PC-9 (cell line): ENCODE data around the gene SLC43A1. TPM values are rescaled to one million over a fixed set of nuclear protein-coding genes. Genes with fewer than 3 reads are reported as not detected.

Source experiments
- BruUV-seq: library from RNA; stranded (reverse); fragments of 400-500 nt; replicated peaks from 2 replicates; lab custom pipeline; 2021; lab: Mats Ljungman, UMichigan
- CTCF ChIA-PET: fragments of 300-600 bp; sonication (Branson Sonifier 250); formaldehyde crosslinking; loops from one replicate; lab custom pipeline; 2022; ENCODE audit warnings: antibody characterized with exemption; lab: Charles Lee
- POLR2A ChIA-PET: fragments of 300-600 bp; sonication (Branson Sonifier 250); formaldehyde crosslinking; loops from one replicate; lab custom pipeline; 2022; ENCODE audit warnings: antibody characterized with exemption; ENCODE audit not compliant: unreplicated experiment; lab: Charles Lee
- DNase-seq, 2 experiments: peaks; one replicate each; pipeline versions ENCODE4 v3.0.0 to v3.0.0-alpha.2; 2015 to 2022; ENCODE audit warnings: mixed read lengths in 1 of 2
- H2AFZ ChIP-seq: fragments of 200-600 bp; sonication (generic); 2 replicates; pipeline ENCODE4 v1.8.1; 2017; ENCODE audit warnings: antibody characterized with exemption
- H3F3A ChIP-seq: fragments of 200-600 bp; sonication (generic); 2 replicates; pipeline ENCODE4 v1.8.1; 2017; ENCODE audit warnings: antibody characterized with exemption, mild to moderate bottlenecking, low read depth; ENCODE audit not compliant: insufficient read depth
- H3K27ac ChIP-seq: fragments of 200-600 bp; sonication (generic); 2 replicates; pipeline ENCODE4 v1.6.1; 2016; ENCODE audit warnings: mixed run types
- H3K27me3 ChIP-seq: fragments of 200-600 bp; sonication (generic); 2 replicates; pipeline ENCODE4 v1.6.1; 2016; ENCODE audit warnings: low read depth, mixed run types; ENCODE audit not compliant: insufficient read depth
- H3K36me3 ChIP-seq: fragments of 200-600 bp; sonication (generic); 2 replicates; pipeline ENCODE4 v1.6.1; 2016; ENCODE audit warnings: low read depth, mixed run types
- H3K4me1 ChIP-seq: fragments of 200-600 bp; sonication (generic); replicated peaks from 2 replicates; pipeline ENCODE4 v1.6.1; 2016; ENCODE audit warnings: mixed run types; ENCODE audit not compliant: insufficient read depth
- H3K4me2 ChIP-seq: fragments of 200-600 bp; sonication (generic); 2 replicates; pipeline ENCODE4 v1.6.1; 2017; ENCODE audit warnings: mixed run types
- H3K4me3 ChIP-seq: fragments of 200-600 bp; sonication (generic); 2 replicates; pipeline ENCODE4 v1.6.1; 2016; ENCODE audit warnings: mixed run types
- H3K79me2 ChIP-seq: fragments of 200-600 bp; sonication (generic); 2 replicates; pipeline ENCODE4 v1.6.1; 2017; ENCODE audit warnings: low read depth, mixed run types
- H3K9me2 ChIP-seq: fragments of 200-600 bp; sonication (generic); 2 replicates; pipeline ENCODE4 v1.8.1; 2017; ENCODE audit warnings: mild to moderate bottlenecking; ENCODE audit not compliant: insufficient read depth
- H3K9me3 ChIP-seq: fragments of 200-600 bp; sonication (generic); 2 replicates; pipeline ENCODE4 v1.8.1; 2016; ENCODE audit warnings: low read depth; ENCODE audit not compliant: insufficient read depth
- H4K20me1 ChIP-seq: fragments of 200-600 bp; sonication (generic); 2 replicates; pipeline ENCODE4 v1.8.1; 2017; ENCODE audit not compliant: insufficient read depth
- EZH2 ChIP-seq: fragments of 200-600 bp; sonication (generic); IDR thresholded peaks from 2 replicates; pipeline ENCODE4 v1.8.0; 2017; ENCODE audit warnings: antibody characterized with exemption, low read depth
- intact Hi-C: fragments of 100-400 bp; cut with micrococcal nuclease; formaldehyde crosslinking; loops from one replicate; pipeline ENCODE4 v1.10.0; 2022; ENCODE audit not compliant: unreplicated experiment
- total RNA-seq: library from RNA; stranded (reverse); gene quantifications from 2 replicates; pipeline ENCODE4 v1.2.3, GENCODE V29; 2021
- TF ChIP-seq, protein P1 (sequence below): fragments of 200-600 bp; sonication (generic); conservative IDR thresholded peaks from 2 replicates; pipeline ENCODE4 v1.6.1; 2017; ENCODE audit warnings: mixed run types, antibody characterized with exemption, mild to moderate bottlenecking, moderate library complexity

SLC43A1 gene
- total RNA-seq, 1 experiment from 2014 or later, result 4.0 TPM

DNA sequence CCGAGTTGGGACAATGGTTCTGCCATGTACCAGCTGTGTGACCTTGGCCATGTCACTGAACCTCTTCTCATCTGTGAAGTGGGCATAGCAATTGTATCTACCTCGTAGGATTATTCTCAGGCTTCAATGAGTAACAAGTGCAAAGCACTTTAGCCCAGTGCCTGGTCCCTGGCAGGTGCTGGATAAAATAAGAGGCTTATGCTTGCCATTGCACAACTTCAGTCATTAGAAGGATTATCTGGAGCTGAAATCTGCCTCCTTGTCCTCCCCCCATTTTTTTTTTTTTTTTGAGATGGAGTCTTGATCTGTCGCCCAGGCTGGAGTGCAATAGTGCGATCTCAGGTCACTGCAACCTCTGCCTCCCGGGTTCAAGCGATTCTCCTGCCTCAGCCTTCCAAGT is 29.1 kb upstream of the SLC43A1 start:
- POLR2A ChIA-PET, result no interaction called here
- CTCF ChIA-PET, result interaction anchor here (0.7 kb wide), 1 partner anchor 17 kb away, joined by 4 read pairs; no protein-coding TSS in a partner anchor

DNA sequence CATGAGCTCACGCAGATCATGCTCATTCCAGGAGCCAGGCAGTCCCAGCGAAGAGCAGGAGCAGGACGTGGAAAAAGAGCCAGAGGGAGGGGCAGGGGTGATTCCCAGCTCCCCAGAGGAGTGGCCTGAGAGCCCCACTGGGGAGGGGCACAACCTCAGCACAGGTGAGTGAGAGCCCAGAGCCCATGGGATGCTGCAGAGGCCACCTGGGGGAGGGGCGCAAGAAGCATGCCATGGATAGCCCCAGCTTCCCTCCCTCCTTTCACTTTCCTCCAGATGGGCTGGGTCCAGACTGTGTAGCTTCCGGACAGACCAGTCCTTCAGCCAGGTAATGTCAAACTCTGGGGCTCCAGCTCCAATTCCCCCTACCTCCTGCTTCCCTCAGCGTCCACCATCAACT is 28.1 kb upstream of the SLC43A1 start:
- no peak overlapping the region for H2AFZ ChIP-seq

More for the DNA sequence above, 29.1 kb upstream of the SLC43A1 start:
- H3K4me2 ChIP-seq, result no peak overlapping the region
- H3F3A ChIP-seq, result no peaks in the 10 kb centered on the region
- no peak overlapping the region for H3K27ac ChIP-seq
- H2AFZ ChIP-seq, result no peak overlapping the region
- H3K9me2 ChIP-seq, result no peaks in the 10 kb centered on the region
- no peak for DNase-seq
- TF ChIP-seq, protein P1, sequence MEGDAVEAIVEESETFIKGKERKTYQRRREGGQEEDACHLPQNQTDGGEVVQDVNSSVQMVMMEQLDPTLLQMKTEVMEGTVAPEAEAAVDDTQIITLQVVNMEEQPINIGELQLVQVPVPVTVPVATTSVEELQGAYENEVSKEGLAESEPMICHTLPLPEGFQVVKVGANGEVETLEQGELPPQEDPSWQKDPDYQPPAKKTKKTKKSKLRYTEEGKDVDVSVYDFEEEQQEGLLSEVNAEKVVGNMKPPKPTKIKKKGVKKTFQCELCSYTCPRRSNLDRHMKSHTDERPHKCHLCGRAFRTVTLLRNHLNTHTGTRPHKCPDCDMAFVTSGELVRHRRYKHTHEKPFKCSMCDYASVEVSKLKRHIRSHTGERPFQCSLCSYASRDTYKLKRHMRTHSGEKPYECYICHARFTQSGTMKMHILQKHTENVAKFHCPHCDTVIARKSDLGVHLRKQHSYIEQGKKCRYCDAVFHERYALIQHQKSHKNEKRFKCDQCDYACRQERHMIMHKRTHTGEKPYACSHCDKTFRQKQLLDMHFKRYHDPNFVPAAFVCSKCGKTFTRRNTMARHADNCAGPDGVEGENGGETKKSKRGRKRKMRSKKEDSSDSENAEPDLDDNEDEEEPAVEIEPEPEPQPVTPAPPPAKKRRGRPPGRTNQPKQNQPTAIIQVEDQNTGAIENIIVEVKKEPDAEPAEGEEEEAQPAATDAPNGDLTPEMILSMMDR, result no peak
- no peak for TF ChIP-seq EZH2
- BruUV-seq, result no TSS peak
- H3K9me3 ChIP-seq, result no peaks in the 10 kb centered on the region
- no peaks in the 10 kb centered on the region for H3K36me3 ChIP-seq
- H3K4me1 ChIP-seq, result 0 out of 2 replicates have a peak, but pooled peaks cover 5% of the 10 kb centered on the region
- no peak overlapping the region for H3K4me3 ChIP-seq
- H3K79me2 ChIP-seq, result no peaks in the 10 kb centered on the region
- no peaks in the 10 kb centered on the region for H4K20me1 ChIP-seq
- intact Hi-C loops, result no loop called here
- H3K27me3 ChIP-seq, result no peaks in the 10 kb centered on the region

DNA sequence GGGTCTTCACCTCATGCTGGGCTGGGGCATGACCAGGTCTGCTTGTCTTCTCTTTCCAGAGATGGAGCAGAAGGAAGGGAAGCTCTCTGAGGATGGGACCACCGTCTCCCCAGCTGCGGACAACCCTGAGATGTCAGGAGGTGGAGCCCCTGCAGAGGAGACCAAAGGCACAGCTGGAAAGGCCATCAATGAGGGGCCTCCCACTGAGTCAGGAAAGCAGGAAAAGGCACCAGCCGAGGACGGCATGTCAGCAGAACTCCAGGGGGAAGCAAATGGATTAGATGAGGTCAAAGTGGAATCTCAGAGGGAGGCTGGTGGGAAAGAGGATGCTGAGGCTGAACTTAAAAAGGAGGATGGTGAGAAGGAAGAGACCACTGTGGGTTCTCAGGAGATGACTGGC is 27.1 kb upstream of the SLC43A1 start:
- CTCF ChIA-PET, result no interaction called here
- no peak overlapping the region for H3K27ac ChIP-seq
- H3K9me3 ChIP-seq, result no peaks in the 10 kb centered on the region
- TF ChIP-seq, protein P1, result no peak
- no peak for TF ChIP-seq EZH2
- BruUV-seq, result no TSS peak
- H3K4me2 ChIP-seq, result no peak overlapping the region
- H3K4me1 ChIP-seq, result 0 out of 2 replicates have a peak, but pooled peaks cover 5% of the 10 kb centered on the region
- no peak overlapping the region for H3K4me3 ChIP-seq
- intact Hi-C loops, result no loop called here
- no peak overlapping the region for H2AFZ ChIP-seq
- no peaks in the 10 kb centered on the region for H3K9me2 ChIP-seq
- no peaks in the 10 kb centered on the region for H4K20me1 ChIP-seq
- H3F3A ChIP-seq, result no peaks in the 10 kb centered on the region
- no peaks in the 10 kb centered on the region for H3K36me3 ChIP-seq
- no peaks in the 10 kb centered on the region; the same call in 1 of the 2 replicates for H3K27me3 ChIP-seq
- POLR2A ChIA-PET, result interaction anchor here (0.6 kb wide), 1 partner anchor 207 kb away, joined by 3 read pairs; the partner anchor contains the start of gene SSRP1
- no peak for DNase-seq
- H3K79me2 ChIP-seq, result no peaks in the 10 kb centered on the region

More for the DNA sequence above, 28.1 kb upstream of the SLC43A1 start:
- TF ChIP-seq, protein P1, result no peak
- TF ChIP-seq EZH2, result no peak
- no peaks in the 10 kb centered on the region for H3K36me3 ChIP-seq
- CTCF ChIA-PET, result interaction anchor here (0.5 to 1.2 kb wide), 3 partner anchors 87 to 1659 kb away, joined by 3 to 9 read pairs (median 3); no protein-coding TSS in a partner anchor
- intact Hi-C loops, result no loop called here
- BruUV-seq, result no TSS peak
- no peaks in the 10 kb centered on the region for H3K79me2 ChIP-seq
- 0 out of 2 replicates have a peak, but pooled peaks cover 5% of the 10 kb centered on the region for H3K4me1 ChIP-seq
- H4K20me1 ChIP-seq, result no peaks in the 10 kb centered on the region
- no peaks in the 10 kb centered on the region for H3K9me3 ChIP-seq
- POLR2A ChIA-PET, result interaction anchor here (0.6 to 0.7 kb wide), 2 partner anchors 15 to 17 kb away, joined by 4 to 8 read pairs; no protein-coding TSS in a partner anchor
- H3K9me2 ChIP-seq, result no peaks in the 10 kb centered on the region
- peak overlapping the region; percentile 39 for H3K4me2 ChIP-seq
- no peaks in the 10 kb centered on the region for H3F3A ChIP-seq
- DNase-seq, result peak in 1 of 2 experiments; percentile 46
- H3K4me3 ChIP-seq, result no peak overlapping the region
- no peak overlapping the region for H3K27ac ChIP-seq
- H3K27me3 ChIP-seq, result no peaks in the 10 kb centered on the region
